Measurements from ENCODE around the gene INTS1. TPM values are rescaled to one million over a fixed set of nuclear protein-coding genes. Genes with fewer than 3 reads are reported as not detected.

INTS1 gene
- total RNA-seq (2014; rRNA removed; shearing (Covaris generic)) = 81.1 and 111 TPM in 2 replicates
- polyA plus RNA-seq (2016; fragmentation: Nextera tagmentation; extraction: Ambion mirVana) = 31.4 and 35.1 TPM in 2 replicates
- long read RNA-seq, partial matches to known transcripts = 7 of 11 reads
- long read RNA-seq, other reads (novel, unspliced or antisense) = 4 of 11 reads

GRCh38 chr7:1503816-1504775 is at the start of gene INTS1:
Gene INTS1, minus strand, starts transcription at chr7:1504389. Its CDS starts 429 bp downstream, at chr7:1503960.
- peaks cover 17% of the 10 kb centered on the region for H3K4me1 Mint-ChIP-seq
- no peaks in the 10 kb centered on the region; the same call in 1 of the 2 replicates for H4K20me1 ChIP-seq (replicated peaks; ENCODE audit: insufficient read depth)
- H3K27me3 ChIP-seq (ENCODE audit: insufficient read depth) = no peaks in the 10 kb centered on the region
- ATAC-seq (peak; percentile 91), DNase-seq (ENCODE audit: low spot score) (peak; percentile 96)
- no peak within 1 kb of the TSS for H3K27ac ChIP-seq (ENCODE audit: low read depth)
- H2AFZ ChIP-seq = no peak within 1 kb of the TSS
- H3K4me3 Mint-ChIP-seq = peak within 1 kb of the TSS; percentile 95
- peaks cover 22% of the 10 kb centered on the region for H3K27me3 Mint-ChIP-seq (ENCODE audit: insufficient read depth, low read depth, poor library complexity)
- no peaks in the 10 kb centered on the region for H3K9me2 ChIP-seq (ENCODE audit: insufficient read depth)
- H3K9me3 Mint-ChIP-seq = no peaks in the 10 kb centered on the region
- H3K27ac Mint-ChIP-seq = peak within 1 kb of the TSS; percentile 80; the same call in 1 of the 2 replicates
- peaks cover 32% of the 10 kb centered on the region for H3K36me3 Mint-ChIP-seq (ENCODE audit: low read depth)
- H3K79me2 ChIP-seq (replicated peaks; ENCODE audit: insufficient read depth) = peaks cover 35% of the 10 kb centered on the region
- H3F3A ChIP-seq (replicated peaks; ENCODE audit: low read depth) = peaks cover 9% of the 10 kb centered on the region; the same call in 1 of the 2 replicates
- peak within 1 kb of the TSS; percentile 92 for H3K4me2 ChIP-seq
- H3K4me3 ChIP-seq = peak within 1 kb of the TSS; percentile 90
- no peaks in the 10 kb centered on the region; the same call in 1 of the 2 replicates for H3K4me1 ChIP-seq (ENCODE audit: insufficient read depth)
- H3K36me3 ChIP-seq (ENCODE audit: insufficient read depth) = peaks cover 4% of the 10 kb centered on the region; the same call in 1 of the 2 replicates
- TF ChIP-seq CTCF (conservative IDR thresholded peaks at IDR 0.05; ENCODE audit: low read depth in 2 of 2) = peak; percentile 57 to 81
- no peak for TF ChIP-seq NANOG (IDR thresholded peaks at IDR 0.05; ENCODE audit: borderline replicate concordance)
- TF ChIP-seq ETS1 (IDR thresholded peaks at IDR 0.05) = peak; percentile 95
- no peak for TF ChIP-seq ZNF331 (CRISPR knock-in tag; IDR thresholded peaks at IDR 0.05; ENCODE audit: low read depth)
- peak; percentile 71 for TF ChIP-seq POLR2AphosphoS5 (IDR thresholded peaks at IDR 0.05; ENCODE audit: low read depth)
- TF ChIP-seq EZH2phosphoT487 (IDR thresholded peaks at IDR 0.05; ENCODE audit: unreplicated experiment) = no peak
- no peak for TF ChIP-seq EZH2 (IDR thresholded peaks at IDR 0.05; ENCODE audit: low read depth, unreplicated experiment)
- TF ChIP-seq ZNF462 (CRISPR knock-in tag; IDR thresholded peaks at IDR 0.05) = no peak
- no peak for TF ChIP-seq JUNB (IDR thresholded peaks at IDR 0.05; ENCODE audit: unreplicated experiment)
- TF ChIP-seq REST (IDR thresholded peaks at IDR 0.05; ENCODE audit: unreplicated experiment) = no peak
- no peak for TF ChIP-seq ZNF114 (CRISPR knock-in tag; IDR thresholded peaks at IDR 0.05)
- no peak for TF ChIP-seq STAT1 (IDR thresholded peaks at IDR 0.05; ENCODE audit: unreplicated experiment)

Measured in GM23338 (cell line).